IMR-90 (cell line): Measurements from ENCODE around the gene DAPK1. TPM values are rescaled to one million over a fixed set of nuclear protein-coding genes. Genes with fewer than 3 reads are reported as not detected.

Source experiments
- ATAC-seq: fragments of 200-7000 bp; cut with Tn5 transposase; 2 replicates; pipeline ENCODE4 v1.9.1; 2020; ENCODE audit warnings: low read depth, mild to moderate bottlenecking, moderate library complexity
- BruUV-seq: library from RNA; stranded (reverse); fragments of 400-500 nt; replicated peaks from 2 replicates; lab custom pipeline; 2021; lab: Mats Ljungman, UMichigan
- CTCF ChIA-PET: fragments of 300-600 bp; formaldehyde crosslinking; extraction: SDS; loops from one replicate; lab custom pipeline; 2021; ENCODE audit warnings: antibody characterized with exemption; lab: Yijun Ruan, JAX
- POLR2A ChIA-PET: fragments of 300-600 bp; sonication (Branson Sonifier 250); formaldehyde crosslinking; loops from one replicate; lab custom pipeline; 2022; ENCODE audit warnings: antibody characterized with exemption; ENCODE audit not compliant: unreplicated experiment; lab: Charles Lee
- DNase-seq: peaks from one replicate; pipeline ENCODE4 v3.0.0; 2013
- H2AFZ ChIP-seq: replicated peaks from 2 replicates; pipeline ENCODE3; 2013; ENCODE audit warnings: low read length, mild to moderate bottlenecking; ENCODE audit not compliant: poor library complexity
- H2AK5ac ChIP-seq: 2 replicates; pipeline ENCODE4 v1.6.1; 2013; ENCODE audit warnings: low read depth, low read length, inconsistent platforms
- H2AK9ac ChIP-seq: replicated peaks from 2 replicates; pipeline ENCODE3; 2013; ENCODE audit warnings: mild to moderate bottlenecking, low read depth, low read length, moderate library complexity; ENCODE audit not compliant: poor library complexity
- H2BK120ac ChIP-seq: 2 replicates; pipeline ENCODE4 v1.6.1; 2013; ENCODE audit warnings: low read depth, low read length, inconsistent platforms
- H2BK15ac ChIP-seq: 3 replicates; pipeline ENCODE4 v1.6.1; 2013; ENCODE audit warnings: low read depth, low read length, inconsistent platforms
- H2BK20ac ChIP-seq: 2 replicates; pipeline ENCODE4 v1.6.1; 2013; ENCODE audit warnings: low read depth, mild to moderate bottlenecking, inconsistent platforms, low read length, moderate library complexity
- H2BK5ac ChIP-seq: 2 replicates; pipeline ENCODE4 v1.6.1; 2013; ENCODE audit warnings: mild to moderate bottlenecking, low read depth, low read length, inconsistent platforms; ENCODE audit not compliant: poor library complexity, severe bottlenecking
- H3K14ac ChIP-seq: replicated peaks from 2 replicates; pipeline ENCODE4 v1.6.1; 2013; ENCODE audit warnings: low read depth, low read length, inconsistent platforms
- H3K18ac ChIP-seq: 2 replicates; pipeline ENCODE4 v1.6.1; 2013; ENCODE audit warnings: low read depth, low read length, control low read depth
- H3K23ac ChIP-seq: 2 replicates; pipeline ENCODE4 v1.6.1; 2013; ENCODE audit warnings: low read depth, low read length, inconsistent platforms
- H3K27ac ChIP-seq: 2 replicates; pipeline ENCODE4 v1.5.1; 2013; ENCODE audit warnings: mild to moderate bottlenecking, control low read depth, low read length; ENCODE audit not compliant: insufficient read depth
- H3K27me3 ChIP-seq: 2 replicates; pipeline ENCODE4 v1.6.1; 2013; ENCODE audit warnings: low read length; ENCODE audit not compliant: control insufficient read depth, insufficient read depth
- H3K36me3 ChIP-seq: 2 replicates; pipeline ENCODE4 v1.6.1; 2013; ENCODE audit warnings: low read length, mixed read lengths; ENCODE audit not compliant: control insufficient read depth, insufficient read depth
- H3K4ac ChIP-seq: 2 replicates; pipeline ENCODE4 v1.6.1; 2013; ENCODE audit warnings: low read depth, low read length, inconsistent platforms
- H3K4me1 ChIP-seq: 2 replicates; pipeline ENCODE4 v1.6.1; 2013; ENCODE audit warnings: low read length, mixed read lengths; ENCODE audit not compliant: control insufficient read depth, insufficient read depth
- H3K4me2 ChIP-seq: 2 replicates; pipeline ENCODE4 v1.6.1; 2013; ENCODE audit warnings: low read depth, mild to moderate bottlenecking, control low read depth, low read length, moderate library complexity
- H3K4me3 ChIP-seq: 2 replicates; pipeline ENCODE4 v1.5.1; 2013; ENCODE audit warnings: low read depth, mild to moderate bottlenecking, control low read depth, low read length, moderate library complexity; ENCODE audit not compliant: insufficient read depth
- H3K56ac ChIP-seq: 2 replicates; pipeline ENCODE4 v1.6.1; 2013; ENCODE audit warnings: low read length, inconsistent platforms; ENCODE audit not compliant: insufficient read depth; ENCODE audit errors: extremely low read depth
- H3K79me1 ChIP-seq, 2 experiments: 2 replicates each; pipeline ENCODE4 v1.6.1; 2013; ENCODE audit warnings: low read length in 2 of 2, inconsistent platforms in 1 of 2, low read depth in 1 of 2
- H3K9ac ChIP-seq: 2 replicates; pipeline ENCODE4 v1.6.1; 2013; ENCODE audit warnings: low read depth, low read length, control low read depth
- H3K9me1 ChIP-seq: 2 replicates; pipeline ENCODE4 v1.6.1; 2013; ENCODE audit warnings: low read length, inconsistent platforms; ENCODE audit not compliant: insufficient read depth
- H3K9me3 ChIP-seq: 2 replicates; pipeline ENCODE4 v1.6.1; 2013; ENCODE audit warnings: low read length; ENCODE audit not compliant: control insufficient read depth, insufficient read depth
- H4K20me1 ChIP-seq: 2 replicates; pipeline ENCODE4 v1.6.1; 2013; ENCODE audit warnings: low read length, inconsistent platforms; ENCODE audit not compliant: insufficient read depth
- H4K5ac ChIP-seq: 2 replicates; pipeline ENCODE4 v1.6.1; 2013; ENCODE audit warnings: mild to moderate bottlenecking, low read depth, low read length, control low read depth
- H4K8ac ChIP-seq, 2 experiments: 2 replicates each; pipeline ENCODE4 v1.6.1; 2013; ENCODE audit warnings: low read depth in 2 of 2, low read length in 2 of 2, control low read depth in 1 of 2, inconsistent platforms in 1 of 2
- H4K91ac ChIP-seq: 2 replicates; pipeline ENCODE4 v1.6.1; 2013; ENCODE audit warnings: low read depth, low read length, inconsistent platforms; ENCODE audit not compliant: insufficient read depth
- ELK1 ChIP-seq: fragments of 150-350 bp; IDR thresholded peaks from 2 replicates; pipeline ENCODE4 v1.6.1; 2016; ENCODE audit warnings: low read depth, mild to moderate bottlenecking, low read length, moderate library complexity, borderline replicate concordance
- POLR2A ChIP-seq: IDR thresholded peaks from 2 replicates; pipeline ENCODE4 v1.6.1; 2012; ENCODE audit warnings: mild to moderate bottlenecking, low read depth, low read length
- WGBS, 2 experiments: methylation state at CpG; one replicate each; pipeline versions ENCODE4 v1.1.5 to v1.1.7; 2013; ENCODE audit warnings: missing lambda C conversion rate in 2 of 2; ENCODE audit not compliant: insufficient read length in 1 of 2; ENCODE audit errors: extremely low coverage in 2 of 2; 5-methylcytosine and 5-hydroxymethylcytosine counted together
- dilution Hi-C: fragments of 300-500 bp; cut with HindIII; formaldehyde crosslinking; loops from one replicate; pipeline ENCODE4 v1.14.3; 2018; ENCODE audit warnings: low sequenced_read_pairs; ENCODE audit not compliant: unreplicated experiment
- in situ Hi-C: fragments of 300-500 bp; cut with MboI; formaldehyde crosslinking; loops from 3 replicates; pipeline ENCODE4 v1.14.3; 2019; ENCODE audit warnings: low sequenced_read_pairs, inconsistent platforms, mixed read lengths
- intact Hi-C: fragments of 100-400 bp; cut with micrococcal nuclease; formaldehyde crosslinking; loops from 2 replicates; pipeline ENCODE4 v1.10.0; 2022
- polyA plus RNA-seq, 3 experiments: library from polyadenylated mRNA; depleted of rRNA; stranded (reverse); fragments of >200 nt; gene quantifications; 2 replicates each; pipeline ENCODE4 v1.2.3, GENCODE V29; 2012; ENCODE audit warnings: low replicate concordance in 1 of 3
- total RNA-seq: library from RNA; depleted of rRNA; stranded (reverse); fragments of >200 nt; gene quantifications from 2 replicates; pipeline ENCODE4 v1.2.3, GENCODE V29; 2012

Gene DAPK1
- total and polyA plus RNA-seq, 2 of the 4 experiments (the other 2 are of a cell fraction), result under 0.01 to 0.03 TPM

GRCh38 chr9:87554976-87555375 lies 57.3 kb downstream of the DAPK1 start:
- Histone ChIP-seq H3K79me1 (no peaks in the 10 kb centered on the region), H3K9ac (no peak overlapping the region), H4K5ac (no peak overlapping the region), H3K18ac (no peak overlapping the region), H2AK5ac (no peak overlapping the region), H2BK120ac (no peak overlapping the region), H3K4me1 (no peaks in the 10 kb centered on the region), H3K14ac (no peak overlapping the region), H3K23ac (no peak overlapping the region), H4K91ac (no peak overlapping the region), H4K20me1 (no peaks in the 10 kb centered on the region), H3K27ac (no peak overlapping the region), H2BK5ac (no peak overlapping the region), H3K56ac (no peak overlapping the region), H3K4ac (no peak overlapping the region), H3K4me3 (no peak overlapping the region), H3K36me3 (no peaks in the 10 kb centered on the region), H2AK9ac (no peak overlapping the region), H3K27me3 (peaks cover 1% of the 10 kb centered on the region; the same call in 1 of the 2 replicates), H3K9me3 (no peaks in the 10 kb centered on the region), H2AFZ (no peak overlapping the region), H4K8ac (no peak overlapping the region), H2BK20ac (no peak overlapping the region), H3K4me2 (no peak overlapping the region), H2BK15ac (no peak overlapping the region), H3K9me1 (no peaks in the 10 kb centered on the region)
- DNase-seq (no peak), ATAC-seq (no peak)
- dilution Hi-C loops (no loop called here), intact Hi-C loops (no loop called here), in situ Hi-C loops (no loop called here)
- TF ChIP-seq ELK1 (no peak), POLR2A (no peak)
- WGBS, 2 experiments, result 100% methylated on average over 1 of the region's 2 CpGs; no CpG with 5 or more reads in 1 of the 2 experiments
- BruUV-seq, result no TSS peak
- ChIA-PET CTCF (no interaction called here), POLR2A (no interaction called here)
